Panc1 (cell line): ENCODE data around the gene AKT1.

Experiments
- CTCF ChIP-seq: fragments of 450-650 bp; IDR thresholded peaks from 2 replicates; pipeline ENCODE4 v1.5.1; 2017; ENCODE audit warnings: mild to moderate bottlenecking
- POLR2AphosphoS5 ChIP-seq: IDR thresholded peaks from 2 replicates; pipeline ENCODE4 v1.6.1; 2012; ENCODE audit warnings: mild to moderate bottlenecking, low read depth, low read length, moderate library complexity
- SIN3A ChIP-seq: IDR thresholded peaks from 2 replicates; pipeline ENCODE4 v1.6.1; 2012; ENCODE audit warnings: low read depth, mild to moderate bottlenecking, low read length, moderate library complexity, borderline replicate concordance; ENCODE audit not compliant: insufficient read depth
- TCF7L2 ChIP-seq: IDR thresholded peaks from 2 replicates; pipeline ENCODE4 v1.6.1; 2011; ENCODE audit warnings: mild to moderate bottlenecking, low read depth, low read length, inconsistent platforms
- TF ChIP-seq, protein P1 (sequence below), 2 experiments: IDR thresholded peaks; 2 replicates each; pipeline ENCODE4 v1.6.1; 2011 to 2012; ENCODE audit warnings: low read depth in 2 of 2, control low read depth in 1 of 2, low read length in 1 of 2, mild to moderate bottlenecking in 1 of 2, moderate library complexity in 1 of 2; ENCODE audit not compliant: insufficient read depth in 1 of 2

GRCh38 chr14:104766863-104767633 lies 28.5 kb downstream of the AKT1 start:
- no peak for TF ChIP-seq CTCF
- no peak for TF ChIP-seq POLR2AphosphoS5
- no peak for TF ChIP-seq TCF7L2
- no peak for TF ChIP-seq SIN3A
- TF ChIP-seq, protein P1, sequence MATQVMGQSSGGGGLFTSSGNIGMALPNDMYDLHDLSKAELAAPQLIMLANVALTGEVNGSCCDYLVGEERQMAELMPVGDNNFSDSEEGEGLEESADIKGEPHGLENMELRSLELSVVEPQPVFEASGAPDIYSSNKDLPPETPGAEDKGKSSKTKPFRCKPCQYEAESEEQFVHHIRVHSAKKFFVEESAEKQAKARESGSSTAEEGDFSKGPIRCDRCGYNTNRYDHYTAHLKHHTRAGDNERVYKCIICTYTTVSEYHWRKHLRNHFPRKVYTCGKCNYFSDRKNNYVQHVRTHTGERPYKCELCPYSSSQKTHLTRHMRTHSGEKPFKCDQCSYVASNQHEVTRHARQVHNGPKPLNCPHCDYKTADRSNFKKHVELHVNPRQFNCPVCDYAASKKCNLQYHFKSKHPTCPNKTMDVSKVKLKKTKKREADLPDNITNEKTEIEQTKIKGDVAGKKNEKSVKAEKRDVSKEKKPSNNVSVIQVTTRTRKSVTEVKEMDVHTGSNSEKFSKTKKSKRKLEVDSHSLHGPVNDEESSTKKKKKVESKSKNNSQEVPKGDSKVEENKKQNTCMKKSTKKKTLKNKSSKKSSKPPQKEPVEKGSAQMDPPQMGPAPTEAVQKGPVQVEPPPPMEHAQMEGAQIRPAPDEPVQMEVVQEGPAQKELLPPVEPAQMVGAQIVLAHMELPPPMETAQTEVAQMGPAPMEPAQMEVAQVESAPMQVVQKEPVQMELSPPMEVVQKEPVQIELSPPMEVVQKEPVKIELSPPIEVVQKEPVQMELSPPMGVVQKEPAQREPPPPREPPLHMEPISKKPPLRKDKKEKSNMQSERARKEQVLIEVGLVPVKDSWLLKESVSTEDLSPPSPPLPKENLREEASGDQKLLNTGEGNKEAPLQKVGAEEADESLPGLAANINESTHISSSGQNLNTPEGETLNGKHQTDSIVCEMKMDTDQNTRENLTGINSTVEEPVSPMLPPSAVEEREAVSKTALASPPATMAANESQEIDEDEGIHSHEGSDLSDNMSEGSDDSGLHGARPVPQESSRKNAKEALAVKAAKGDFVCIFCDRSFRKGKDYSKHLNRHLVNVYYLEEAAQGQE (IDR thresholded peaks at IDR 0.05; ENCODE audit: insufficient read depth in 1 of 2, low read depth in 2 of 2, low read length in 1 of 2), result no peak
